ENCODE results near the gene MLXIP.

The MLXIP gene

DNA sequence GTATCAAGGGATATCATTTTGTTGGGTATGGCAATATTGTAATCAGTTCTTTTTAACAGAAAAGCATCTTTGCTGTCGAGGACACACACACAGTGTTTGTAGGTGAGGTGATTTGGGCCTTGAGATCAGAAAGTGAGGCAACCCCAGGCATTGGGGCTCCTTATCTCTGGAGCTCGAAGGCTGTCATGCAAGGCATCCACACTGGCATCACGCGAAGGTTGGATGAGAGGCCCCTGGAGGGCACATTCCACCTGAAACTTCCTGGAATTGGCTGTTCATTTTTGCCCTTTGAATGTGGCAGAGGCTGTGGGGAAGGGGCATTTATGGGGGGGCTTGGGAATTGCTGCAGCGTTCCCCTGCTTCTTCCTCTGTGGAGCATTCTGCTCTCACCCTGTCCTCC lies 49.9 kb downstream of the MLXIP start:
- no peak for DNase-seq

DNA sequence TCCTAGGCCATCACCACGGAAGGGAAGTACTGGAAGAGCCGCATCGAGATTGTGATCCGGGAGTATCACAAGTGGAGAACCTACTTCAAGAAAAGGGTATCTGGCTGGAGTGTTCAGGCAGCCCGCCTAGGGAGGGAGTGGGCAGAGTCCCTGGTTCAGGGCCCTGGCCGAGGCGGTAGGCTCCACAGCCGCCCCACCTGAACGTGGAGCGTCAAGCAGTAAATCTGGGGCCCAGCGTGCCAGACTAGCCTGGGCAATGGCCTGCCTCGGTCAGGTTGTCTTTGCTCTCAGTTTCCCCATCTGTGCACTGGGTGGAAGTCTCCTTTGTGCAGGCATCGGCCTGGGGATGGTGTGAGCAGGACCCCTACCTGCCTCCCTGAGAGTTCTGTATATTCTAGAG lies 50.6 kb downstream of the MLXIP start:
- DNase-seq = no peak

DNA sequence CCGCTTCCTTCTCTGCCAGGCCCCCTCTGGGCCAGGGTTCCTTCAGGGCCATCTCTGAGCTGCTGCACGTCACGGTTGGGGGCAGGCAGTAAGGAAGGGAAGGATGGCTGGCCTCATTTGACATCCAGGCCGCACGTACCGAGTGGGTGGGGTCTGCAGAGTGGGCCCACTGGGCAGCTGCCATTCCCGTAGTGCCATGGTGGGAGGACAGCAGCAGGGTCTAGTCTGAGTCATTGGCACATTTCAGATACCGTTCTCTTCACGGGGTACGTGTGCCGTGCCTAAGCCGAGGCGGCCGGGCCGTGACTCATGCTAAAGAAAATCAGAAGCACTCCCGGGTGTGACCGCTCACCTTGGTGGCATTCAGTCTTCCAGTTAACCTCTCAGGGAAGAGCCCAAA lies 51.6 kb downstream of the MLXIP start:
- DNase-seq = no peak

DNA sequence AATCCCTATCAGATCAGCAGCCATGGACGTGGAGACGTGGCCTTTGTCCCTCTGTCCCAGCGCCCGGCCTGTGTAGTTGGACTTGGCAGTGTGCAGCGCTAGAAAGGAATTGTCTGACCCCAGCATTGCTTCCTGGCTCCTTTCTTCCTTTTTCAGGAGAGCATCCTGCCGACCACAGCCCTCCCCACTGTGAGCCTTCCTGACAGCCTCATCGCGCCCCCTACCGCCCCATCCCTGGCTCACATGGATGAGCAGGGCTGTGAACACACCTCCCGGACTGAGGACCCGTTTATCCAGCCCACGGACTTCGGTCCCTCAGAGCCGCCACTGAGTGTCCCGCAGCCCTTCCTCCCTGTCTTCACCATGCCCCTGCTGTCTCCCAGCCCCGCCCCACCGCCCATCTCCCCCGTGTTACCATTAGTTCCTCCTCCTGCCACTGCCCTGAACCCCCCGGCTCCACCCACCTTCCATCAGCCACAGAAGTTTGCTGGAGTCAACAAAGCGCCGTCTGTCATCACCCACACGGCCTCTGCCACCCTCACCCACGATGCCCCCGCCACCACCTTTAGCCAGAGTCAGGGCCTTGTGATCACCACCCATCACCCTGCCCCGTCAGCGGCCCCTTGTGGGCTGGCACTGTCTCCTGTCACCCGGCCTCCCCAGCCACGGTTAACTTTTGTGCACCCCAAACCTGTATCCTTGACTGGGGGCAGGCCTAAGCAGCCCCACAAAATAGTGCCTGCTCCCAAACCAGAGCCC lies 54.8 kb downstream of the MLXIP start:
- no peak for DNase-seq

DNA sequence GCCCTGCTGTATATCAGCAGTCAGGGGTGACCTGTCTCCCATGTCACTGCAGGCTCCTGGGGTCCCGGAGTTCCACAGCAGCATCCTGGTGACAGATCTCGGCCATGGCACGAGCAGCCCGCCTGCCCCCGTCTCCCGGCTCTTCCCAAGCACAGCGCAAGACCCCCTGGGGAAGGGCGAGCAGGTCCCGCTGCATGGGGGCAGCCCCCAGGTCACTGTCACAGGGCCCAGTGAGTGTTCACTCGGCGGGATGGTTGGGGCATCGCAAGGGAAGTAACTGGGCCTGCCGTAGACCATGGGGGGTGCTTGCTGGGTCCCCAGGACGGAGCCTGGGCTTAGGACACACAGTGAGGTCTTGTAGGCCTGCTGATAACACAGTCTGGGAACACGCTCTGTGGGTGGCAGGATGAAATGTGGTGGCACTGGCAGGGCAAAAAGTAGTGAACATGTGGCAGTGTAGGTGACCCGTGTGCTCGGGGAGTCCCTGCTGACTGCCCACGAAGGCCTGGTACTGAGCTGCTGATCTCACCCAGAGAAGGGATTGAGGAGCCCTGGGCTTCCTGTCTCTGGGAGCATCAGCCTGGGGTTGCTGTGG lies 57.0 kb downstream of the MLXIP start:
- no peak for DNase-seq

DNA sequence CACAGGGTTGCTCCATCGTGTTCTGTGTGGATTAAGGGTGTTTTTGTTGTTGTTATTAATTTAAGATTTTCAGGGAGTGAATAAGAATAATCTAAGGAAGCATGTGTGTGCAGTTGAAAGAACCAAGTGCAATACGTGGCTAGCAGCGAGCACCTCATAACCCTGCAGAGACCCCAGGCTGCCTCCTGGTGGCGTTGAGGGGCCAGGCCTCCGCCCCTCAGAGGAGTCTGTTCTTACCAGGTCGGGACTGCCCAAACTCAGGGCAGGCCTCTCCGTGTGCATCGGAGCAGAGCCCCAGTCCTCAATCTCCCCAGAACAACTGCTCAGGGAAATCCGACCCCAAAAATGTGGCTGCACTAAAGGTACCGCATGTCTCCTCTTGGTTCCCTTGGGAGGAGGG lies 58.7 kb downstream of the MLXIP start:
- DNase-seq = no peak

DNA sequence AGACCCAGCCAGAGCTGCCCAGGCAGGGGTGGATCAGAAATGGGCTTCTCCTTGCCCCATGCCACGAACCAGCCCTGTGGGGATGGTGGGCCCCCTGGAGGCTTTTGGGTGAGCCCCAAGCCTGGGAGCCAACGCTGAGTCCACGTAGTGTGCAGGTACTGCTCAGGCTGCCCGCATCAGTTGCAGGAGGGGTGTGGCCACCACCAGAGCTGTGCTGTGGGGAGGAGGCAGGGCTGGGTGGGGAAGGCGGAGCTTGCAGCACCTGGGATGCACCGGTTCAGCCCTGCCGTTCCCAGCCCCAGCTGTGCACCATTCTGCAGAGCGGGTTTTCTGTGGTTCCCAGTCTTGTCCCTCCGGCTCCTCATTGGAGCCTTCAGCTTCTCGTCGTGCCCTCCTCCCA lies 59.1 kb downstream of the MLXIP start:
- no peak for DNase-seq

DNA sequence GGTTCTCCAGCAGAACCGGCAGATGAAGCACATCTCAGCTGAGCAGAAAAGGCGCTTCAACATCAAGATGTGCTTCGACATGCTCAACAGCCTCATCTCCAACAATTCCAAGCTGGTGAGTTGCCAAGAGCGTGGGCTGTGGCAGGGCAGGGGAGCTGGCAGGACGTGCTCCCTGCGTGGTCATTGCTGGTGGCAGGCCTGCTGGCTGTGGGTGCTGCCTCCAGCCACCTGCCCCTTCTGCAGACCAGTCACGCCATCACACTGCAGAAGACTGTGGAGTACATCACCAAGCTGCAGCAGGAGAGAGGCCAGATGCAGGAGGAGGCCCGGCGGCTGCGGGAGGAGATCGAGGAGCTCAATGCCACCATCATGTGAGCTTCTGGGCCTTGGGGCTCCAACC lies 59.6 kb downstream of the MLXIP start:
- no peak for DNase-seq

DNA sequence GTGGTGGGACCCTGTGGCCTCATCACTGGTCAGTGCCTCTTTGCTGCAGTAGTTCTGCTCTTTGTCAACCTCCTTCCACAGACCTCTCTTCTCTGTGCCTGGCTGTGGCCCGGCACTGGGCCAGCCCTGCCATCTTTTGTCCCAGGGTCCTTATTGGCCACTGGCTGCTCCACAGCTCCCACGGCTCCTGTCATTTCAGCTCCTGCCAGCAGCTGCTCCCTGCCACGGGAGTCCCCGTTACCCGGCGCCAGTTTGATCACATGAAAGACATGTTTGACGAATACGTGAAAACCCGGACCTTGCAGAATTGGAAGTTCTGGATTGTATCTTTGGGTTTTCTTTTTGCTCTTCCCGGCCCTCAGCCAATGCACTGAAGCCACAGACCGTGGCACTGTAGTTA lies 60.1 kb downstream of the MLXIP start:
- DNase-seq = no peak

DNA sequence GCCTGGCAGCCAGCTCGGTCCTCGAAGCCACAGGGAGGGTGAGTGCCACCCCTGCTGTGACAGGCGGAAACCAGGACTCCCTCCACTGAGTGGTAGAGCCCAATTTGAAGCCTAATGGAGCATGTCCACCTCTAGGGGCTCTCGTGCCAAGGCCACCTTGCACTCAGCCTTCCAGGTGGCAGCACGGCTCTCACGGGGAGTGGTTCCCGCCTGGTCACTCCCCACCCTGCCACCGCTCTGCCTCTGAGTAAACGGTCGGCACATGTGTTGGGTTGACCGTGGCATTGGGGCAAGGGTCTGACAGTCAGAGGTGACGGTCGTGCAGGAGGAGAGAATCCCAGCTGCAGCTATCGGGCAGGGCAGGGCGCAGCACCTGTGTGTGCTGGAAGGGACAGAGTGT lies 60.7 kb downstream of the MLXIP start:
- no peak for DNase-seq

DNA sequence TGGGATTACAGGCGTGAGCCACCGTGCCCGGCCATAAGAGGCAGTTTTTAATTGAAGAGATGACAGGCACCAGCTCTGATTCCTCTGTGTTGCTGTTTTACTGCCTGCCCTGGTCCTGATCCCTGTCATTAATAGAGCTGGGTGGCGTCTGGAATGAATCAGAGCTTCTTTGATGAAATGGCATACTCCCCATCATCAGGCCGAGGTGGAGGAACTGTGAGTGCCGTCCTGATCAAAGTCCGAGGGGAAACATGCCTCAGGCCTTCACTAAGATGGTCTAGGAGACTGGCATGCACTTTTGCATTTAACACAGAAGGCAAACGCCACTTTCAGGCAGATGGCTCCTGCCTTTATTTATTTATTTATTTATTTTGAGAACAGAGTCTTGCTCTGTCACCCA lies 61.4 kb downstream of the MLXIP start:
- DNase-seq = no peak

DNA sequence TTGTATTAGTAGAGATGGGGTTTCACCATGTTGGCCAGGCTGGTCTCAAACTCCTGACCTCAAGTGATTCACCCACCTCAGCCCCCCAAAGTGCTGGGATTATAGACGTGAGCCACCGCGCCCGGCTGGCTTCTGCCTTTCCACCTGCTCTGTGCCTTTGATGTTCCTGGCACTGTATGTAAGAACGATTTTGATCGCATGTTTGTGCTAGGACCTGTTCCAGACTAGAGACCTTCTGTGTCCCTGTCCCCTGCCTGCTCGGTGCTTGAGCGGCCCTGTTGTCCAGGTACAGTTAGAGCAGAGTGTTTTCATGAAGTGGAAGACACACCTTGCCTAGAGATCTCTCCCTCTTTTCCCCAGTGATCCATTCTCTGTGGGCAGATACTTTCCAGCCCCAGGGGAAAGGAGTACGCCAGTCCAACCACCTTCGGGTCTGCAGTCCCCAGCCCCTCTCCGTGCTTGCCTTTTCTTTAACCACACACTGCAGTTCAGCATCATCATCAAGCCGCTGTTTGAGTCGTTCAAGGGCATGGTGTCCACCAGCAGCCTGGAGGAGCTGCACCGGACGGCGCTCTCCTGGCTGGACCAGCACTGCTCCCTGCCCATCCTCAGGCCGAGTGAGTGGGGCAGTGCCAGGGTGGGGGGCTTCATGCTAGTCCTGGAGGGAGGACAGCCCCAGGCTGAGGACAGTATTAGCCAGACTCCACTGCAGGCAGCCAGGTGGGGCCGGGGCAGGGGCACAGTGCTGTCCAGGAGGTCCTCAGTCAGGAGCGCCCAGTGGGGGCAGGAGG lies 62.1 kb downstream of the MLXIP start:
- DNase-seq = no peak

DNA sequence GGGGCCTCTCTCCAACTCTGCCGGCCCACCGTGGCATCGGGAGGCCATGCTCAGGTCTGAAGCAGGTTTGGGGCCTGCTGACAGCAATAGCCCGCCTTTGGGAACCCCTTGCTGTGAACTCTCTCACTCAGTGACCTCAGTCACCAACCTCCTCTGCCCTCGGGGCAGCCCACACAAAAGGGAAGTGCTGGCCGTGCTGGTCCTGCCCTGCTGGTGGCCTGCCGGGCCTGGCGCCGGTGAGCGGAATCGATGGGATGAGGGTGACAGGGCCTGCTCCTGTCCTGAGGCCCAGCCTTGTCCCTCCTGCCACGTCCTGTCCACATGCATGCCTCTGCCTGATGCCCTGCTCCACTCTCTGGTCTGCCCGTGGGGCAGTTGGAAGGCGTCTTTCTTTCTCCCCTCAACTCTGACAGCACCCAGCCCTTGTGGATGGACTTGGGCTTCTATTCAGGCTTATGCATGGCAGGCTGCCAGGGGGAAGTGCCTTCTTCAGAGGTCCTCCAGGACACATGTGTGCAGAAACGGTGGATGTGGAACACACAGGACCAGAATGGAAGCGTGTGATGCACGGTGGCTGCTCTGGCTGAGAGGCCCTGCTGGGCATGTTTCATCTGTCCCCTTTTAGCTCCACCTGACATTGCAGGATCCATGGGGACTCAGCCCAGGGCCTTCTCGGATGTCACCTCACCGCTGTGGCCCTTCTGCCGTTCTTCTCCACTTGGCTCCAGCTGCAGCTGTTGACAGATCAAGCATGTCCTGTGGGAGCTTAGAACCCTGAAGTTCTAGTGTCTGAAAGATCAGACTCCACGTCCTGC lies 63.6 kb downstream of the MLXIP start:
- no peak for DNase-seq

DNA sequence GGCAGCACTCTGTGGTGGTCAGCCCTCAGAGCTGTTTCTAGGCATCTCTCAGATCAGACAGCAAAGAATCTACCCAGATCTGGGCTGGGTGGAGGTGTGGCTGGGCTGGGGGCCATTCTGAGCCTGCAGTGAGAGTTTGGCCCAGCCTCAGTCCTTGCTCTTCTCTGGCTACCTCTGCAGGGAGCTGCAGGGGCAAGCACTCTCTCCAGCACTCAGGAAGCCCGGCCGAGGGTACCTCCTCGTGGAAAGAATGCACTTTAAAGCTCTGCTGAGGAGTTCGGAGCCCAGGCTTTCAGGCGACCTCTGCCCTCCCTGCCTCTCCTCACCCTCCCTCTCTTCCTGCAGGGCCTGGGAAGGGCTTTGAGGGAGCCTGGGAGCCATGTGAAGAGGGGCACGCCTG lies 64.3 kb downstream of the MLXIP start:
- no peak for DNase-seq

DNA sequence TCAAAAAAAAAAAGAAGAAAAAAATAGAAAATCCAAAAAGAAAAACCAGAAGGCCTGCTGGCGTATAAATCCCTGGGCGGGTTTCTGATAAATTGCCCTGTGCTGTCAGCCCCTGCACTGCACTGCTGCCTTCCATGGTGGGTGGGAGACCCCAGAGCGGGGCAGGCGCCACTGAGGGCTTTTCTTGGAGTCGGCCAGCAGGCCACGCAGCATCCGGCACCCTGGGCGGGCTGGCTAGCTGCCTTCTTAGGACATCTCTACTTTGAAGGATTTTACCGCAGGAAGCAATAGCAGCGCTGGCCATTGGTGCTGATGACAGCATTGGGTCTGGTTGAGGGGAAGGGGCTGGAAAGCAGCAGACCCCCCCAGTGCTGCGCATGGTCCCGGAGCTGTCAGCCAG lies 66.3 kb downstream of the MLXIP start:
- no peak for DNase-seq

DNA sequence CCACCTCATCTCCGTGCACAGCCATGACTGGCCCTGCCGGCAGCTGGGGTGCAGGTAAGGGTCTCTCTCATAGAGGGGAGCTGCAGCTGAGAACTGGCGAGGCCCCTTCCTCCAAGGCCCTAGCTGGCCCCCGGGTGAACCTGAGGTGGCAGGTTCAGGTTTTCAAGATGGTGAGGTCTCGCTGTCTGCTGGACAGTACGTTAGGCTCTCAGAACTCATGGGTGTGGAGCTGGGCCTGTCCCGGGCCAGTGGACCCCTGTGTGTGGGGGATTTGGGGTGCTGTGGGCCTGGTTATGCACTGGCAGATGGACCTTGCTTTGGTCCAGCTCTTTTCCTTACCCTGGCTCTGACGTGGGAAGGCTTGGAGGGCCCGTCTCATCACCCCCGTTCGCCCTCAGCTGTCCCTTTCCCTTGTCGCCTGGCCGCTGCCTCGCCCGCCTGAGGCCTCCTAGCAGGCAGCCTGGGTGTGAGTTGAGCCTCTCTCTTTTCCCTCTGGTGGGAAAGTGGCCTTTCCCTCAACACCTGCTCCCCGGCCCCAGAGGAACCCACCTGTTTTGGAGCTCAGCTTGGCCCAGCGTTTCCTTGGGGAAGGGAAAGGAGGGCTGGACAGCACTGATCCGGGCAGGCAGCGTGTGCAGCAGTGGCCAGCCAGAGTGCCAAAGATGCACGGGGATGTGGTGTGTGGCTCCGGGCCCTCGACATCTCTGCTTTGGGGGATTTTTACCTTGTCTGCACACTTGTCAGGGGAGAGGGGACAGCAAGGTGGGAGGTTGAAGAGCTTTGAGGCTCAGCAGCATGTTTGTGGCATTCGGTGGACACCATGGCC lies 67.2 kb downstream of the MLXIP start:
- no peak for DNase-seq

DNA sequence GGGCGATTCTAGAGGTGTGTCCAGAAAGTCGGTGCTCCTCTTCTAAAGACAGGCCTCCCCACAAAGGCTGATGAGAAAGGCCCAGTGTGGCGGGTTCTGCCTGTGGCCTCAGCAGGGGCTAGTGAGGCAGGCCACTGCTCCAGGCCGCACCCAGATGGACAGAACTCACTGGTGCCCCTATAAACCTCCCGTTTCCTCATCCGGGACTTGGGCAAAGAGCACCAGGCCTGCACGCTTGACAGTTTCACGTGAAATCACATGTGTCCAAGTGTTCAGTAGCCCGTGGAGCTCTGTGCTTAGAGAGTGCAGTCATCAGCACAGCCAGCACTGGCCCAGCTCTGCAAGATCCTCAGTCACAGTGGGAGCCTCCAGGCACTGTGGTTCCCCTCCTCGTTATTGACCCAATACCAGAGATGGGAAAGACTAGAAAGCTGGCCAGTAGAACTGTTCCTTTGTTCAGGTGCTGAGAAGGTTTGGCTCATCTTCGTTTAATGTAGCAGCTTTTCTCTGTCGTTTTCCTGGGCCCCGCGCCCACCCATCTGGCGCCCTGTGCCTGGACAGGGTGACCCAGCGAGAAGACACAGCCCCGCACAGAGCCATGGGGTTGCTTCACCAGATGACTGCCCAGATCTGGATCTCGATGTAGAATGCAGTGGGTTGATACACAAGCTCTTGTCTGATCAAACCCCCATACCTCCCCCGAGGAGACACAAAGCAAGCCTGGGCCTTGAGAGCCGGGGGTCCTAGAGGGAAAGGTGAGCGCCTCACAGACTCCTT lies 69.1 kb downstream of the MLXIP start:
- DNase-seq = no peak

DNA sequence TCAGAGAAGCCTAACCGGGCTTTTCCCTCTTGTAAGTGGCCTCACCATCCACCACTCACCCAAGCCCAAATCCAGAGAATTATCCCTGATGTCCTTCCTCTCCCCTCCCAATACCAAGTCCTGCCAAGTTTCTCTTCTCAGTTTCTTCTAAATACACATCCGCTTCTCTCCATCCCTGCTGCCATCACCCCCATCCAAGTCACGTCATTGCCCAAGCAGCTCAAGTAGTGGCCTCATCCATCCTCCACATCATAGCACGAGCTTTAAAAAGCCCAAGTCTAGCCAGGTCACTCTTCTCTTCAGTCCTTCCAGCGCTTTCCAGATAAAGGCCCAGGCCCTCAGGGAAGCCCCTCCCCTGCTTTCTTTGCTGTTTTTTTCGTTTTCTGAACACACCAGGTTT lies 70.1 kb downstream of the MLXIP start:
- DNase-seq = no peak

DNA sequence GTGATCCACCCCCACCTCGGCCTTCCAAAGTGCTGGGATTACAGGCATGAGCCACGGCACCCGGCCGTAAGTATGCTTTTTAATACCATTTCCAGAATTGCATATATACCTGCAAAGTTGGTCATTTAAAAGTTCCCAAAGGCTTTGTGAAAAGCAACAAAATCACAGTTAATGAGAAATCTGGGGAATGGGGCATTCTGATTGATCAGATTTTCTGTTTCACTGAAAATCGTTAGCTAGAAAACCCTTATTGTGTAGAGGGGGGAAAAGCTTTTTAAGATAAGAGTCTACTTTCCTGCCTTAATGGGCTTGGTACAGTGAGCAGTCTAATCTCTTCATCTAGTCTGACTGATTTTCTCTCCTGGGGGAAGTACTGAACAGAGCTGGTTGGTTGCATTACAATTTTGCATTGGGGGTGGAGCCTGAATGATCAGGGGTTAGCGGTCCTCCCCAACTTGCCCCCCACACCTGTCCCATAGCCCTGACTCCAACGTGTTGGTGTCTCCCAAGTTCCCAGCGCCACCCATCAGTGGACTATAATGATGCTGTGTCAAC lies 71.6 kb downstream of the MLXIP start:
- no peak for DNase-seq

DNA sequence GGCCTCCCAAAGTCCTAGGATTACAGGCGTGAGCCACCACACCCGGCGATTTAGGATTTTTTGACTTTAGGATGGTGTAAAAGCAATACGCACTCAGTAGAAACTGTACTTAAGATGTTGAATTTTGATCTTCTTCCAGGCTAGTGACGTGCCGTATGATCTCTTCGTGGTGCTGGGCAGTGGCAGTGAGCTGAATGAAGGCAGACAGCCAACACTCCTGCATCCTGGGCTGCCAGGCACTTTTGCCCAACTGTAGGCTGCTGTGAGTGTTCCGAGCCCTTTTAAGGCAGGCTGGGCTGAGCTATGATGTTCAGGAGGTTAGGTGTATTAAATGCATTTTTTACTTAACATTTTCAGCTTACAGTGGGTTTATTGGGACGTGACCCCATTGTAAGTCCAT lies 74.2 kb downstream of the MLXIP start:
- DNase-seq = no peak

DNA sequence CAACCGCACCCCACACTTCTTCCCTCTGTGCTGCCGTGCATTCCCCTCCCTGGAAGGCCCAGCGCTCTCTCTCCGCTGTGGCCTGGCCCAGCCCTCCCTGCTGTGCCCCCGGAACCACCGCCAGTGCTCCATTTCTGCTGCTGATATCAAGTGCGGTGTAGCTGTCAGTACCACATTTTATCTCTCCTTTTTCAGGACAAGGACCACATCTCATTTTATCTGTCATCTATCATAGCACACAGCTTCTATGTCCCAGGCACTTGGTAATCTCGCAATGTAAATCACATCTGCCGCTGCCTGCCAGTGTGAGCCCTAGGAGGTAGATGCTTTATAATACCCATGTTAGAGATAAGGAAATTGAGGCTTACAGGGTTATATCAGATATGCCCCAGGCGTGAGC lies 77.1 kb downstream of the MLXIP start:
- DNase-seq = no peak

Measured in activated T-cell treated with anti-CD3 and anti-CD28 coated beads, Interleukin-2, amount 50 U/mL, for 48 hours (primary cell).